ENCODE measurements around the gene ADGRG4. TPM values are rescaled to one million over a fixed set of nuclear protein-coding genes. Genes with fewer than 3 reads are reported as not detected.

Gene ADGRG4
- not detected for total RNA-seq

GRCh38 chrX:136300721-136301120 is at the start of gene ADGRG4:
TSS of gene ADGRG4 (plus strand) at chrX:136300963. CDS start at chrX:136308778, 7,815 bp downstream.

DNA sequence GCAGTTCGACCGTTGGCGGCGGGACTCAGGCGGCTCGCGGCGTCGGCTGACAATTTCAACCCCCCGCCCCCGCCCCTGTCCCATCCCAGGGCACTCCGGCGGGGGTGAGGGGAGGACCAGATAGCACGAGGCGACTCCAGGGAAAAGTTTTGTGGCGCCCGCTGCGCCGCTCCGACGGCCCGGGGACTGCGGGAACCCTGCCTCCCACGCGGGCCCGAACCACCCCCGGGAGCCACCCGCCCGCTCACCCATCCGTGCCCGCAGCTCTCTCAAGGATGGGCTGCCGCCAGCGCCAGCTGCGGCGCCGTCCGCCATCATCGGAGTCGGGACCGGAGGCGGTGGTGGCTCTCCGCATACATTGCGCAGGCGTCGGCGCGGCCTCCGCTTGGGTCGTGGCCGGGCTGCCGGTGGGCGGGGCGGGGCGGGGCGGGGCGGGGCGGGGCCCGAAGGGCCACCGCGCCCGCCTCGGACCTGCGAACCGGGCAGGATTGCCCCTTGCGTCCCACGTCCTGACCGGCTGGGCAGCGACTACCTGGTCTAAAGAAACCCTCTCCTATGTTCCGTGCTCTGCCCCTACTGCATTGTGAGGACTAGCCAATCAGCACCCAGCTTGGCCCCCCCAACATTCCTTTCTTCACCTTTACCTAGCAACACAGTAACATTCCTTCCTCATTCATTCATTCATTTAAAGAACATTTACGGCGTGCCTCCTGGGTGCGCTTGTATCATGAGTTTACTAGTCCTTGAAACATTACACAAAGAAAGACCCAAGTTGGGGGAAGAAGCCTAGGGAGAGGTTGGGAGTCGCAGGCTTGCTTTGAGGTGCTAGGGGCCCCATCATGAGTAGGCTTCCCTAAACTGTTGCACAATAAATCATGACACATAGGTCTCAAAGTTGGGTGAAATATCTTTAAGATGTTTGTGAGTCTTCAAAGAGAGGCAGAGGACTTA is 49.4 kb upstream of the ADGRG4 start, which contains the start of gene MAP7D3:
Gene MAP7D3, minus strand, starts transcription at position 360 of the 951 bp plus-strand sequence. Its CDS starts 42 bp downstream, at position 318.

Other genes with a start within 250 kb of the ADGRG4 start
- 10 to 100 TPM in 1 of 2 donors, 1 to 10 TPM in 1; 4.5 to 10.3 TPM for gene FHL1, start 153.4 kb upstream of the ADGRG4 start, total RNA-seq
- 10 to 100 TPM in 1 of 2 donors, 1 to 10 TPM in 1; 9.7 to 12.0 TPM for gene MAP7D3, start 49.6 kb upstream of the ADGRG4 start, total RNA-seq
- not detected for gene BRS3, start 187.0 kb downstream of the ADGRG4 start, total RNA-seq
- gene HTATSF1, start 196.6 kb downstream of the ADGRG4 start, total RNA-seq: 10 to 100 TPM; 20.0 to 24.0 TPM
- gene VGLL1, start 231.3 kb downstream of the ADGRG4 start, total RNA-seq: not detected

All from melanocyte of skin (primary cell).